ENCODE measurements around the gene TNP1.

The TNP1 gene

DNA sequence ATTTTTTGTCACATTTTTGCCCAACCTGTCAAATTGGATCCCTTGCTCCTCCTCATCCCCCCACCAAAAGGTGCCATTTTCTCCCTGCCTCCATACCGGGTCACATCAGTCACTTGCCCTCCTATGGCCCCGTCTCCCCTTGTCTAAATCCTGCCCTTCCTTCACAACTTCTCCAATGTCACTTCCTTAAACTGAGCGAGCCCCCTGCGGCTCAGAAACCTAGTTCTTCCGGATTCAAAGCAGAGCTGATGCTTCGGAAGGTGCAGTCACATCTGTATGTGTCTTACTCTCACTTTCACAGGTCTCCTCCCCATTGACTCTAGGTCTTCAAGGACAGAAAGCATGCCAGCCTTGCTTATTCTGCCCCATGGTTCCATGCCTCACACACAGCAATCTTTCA is 22.1 kb downstream of the TNP1 start:
- no peak for DNase-seq

- DNase-seq: no peak
Measured at GRCh38 chr2:216833061-216833460, 26.8 kb downstream of the TNP1 start.

- no peak for DNase-seq
Measured at GRCh38 chr2:216830346-216830745, 29.5 kb downstream of the TNP1 start.

GRCh38 chr2:216829533-216829932 is 30.3 kb downstream of the TNP1 start:
- DNase-seq: no peak

- DNase-seq: no peak
Measured at GRCh38 chr2:216827073-216827720, 32.7 kb downstream of the TNP1 start.

GRCh38 chr2:216822470-216822869 is 37.4 kb downstream of the TNP1 start:
- no peak for DNase-seq

GRCh38 chr2:216820709-216821108 is 39.2 kb downstream of the TNP1 start:
- no peak for DNase-seq

- DNase-seq: no peak
Measured at GRCh38 chr2:216819766-216820165, 40.1 kb downstream of the TNP1 start.

DNA sequence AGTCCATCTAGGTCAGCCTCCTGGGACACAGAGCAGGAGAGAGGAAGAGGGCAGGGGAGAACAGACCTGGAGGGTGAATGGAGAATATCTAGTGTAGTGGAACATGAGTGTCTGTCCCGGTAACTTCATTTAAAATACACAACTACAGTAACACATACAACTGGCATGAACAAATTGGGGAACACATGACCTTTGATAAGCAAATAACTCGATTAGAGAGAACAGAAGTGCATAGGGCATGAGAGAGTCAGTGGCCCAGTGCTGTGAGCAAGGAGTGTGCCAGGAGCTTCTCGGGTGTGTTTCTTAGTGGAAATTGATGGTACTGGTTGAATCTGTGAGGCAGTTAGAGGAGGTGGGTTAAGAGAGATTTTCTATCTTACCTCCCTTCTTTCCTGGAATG is 40.8 kb downstream of the TNP1 start:
- DNase-seq: no peak

DNA sequence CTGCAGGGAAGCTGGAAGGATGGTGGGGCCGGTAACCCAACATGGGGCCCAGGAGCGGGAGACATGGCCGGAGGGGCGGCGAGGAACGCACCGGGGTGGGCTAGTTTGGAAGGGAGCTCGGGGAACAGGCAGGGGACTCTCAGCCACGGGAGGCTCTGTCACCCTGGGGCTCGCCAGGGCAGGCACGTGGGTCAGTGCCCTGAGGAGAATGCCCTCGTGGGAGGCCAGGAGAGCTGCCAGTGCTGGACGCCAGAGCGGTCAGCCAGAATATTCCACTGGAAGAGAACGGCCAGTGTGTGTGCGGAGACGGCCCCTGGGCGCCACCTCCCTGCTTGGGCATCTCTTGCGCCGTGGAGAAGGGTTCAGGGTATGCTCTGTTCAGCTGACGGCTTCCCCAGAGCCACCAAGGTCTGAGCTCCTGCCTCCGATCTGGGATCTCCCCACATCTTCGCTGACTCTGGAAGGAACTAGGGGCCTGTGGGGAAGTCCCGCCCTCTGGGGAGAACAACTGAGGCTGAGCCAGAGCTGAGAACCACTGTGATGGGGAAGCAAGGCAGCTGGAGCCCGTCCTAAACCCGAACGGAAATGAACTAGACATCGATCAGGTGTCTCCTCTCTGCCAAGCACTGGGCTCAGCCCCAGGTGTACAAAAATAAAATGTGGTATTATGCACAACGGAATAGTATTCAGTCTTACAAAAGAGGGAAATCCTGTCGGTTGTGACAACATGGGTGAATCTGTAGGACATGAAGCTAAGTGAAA is 49.3 kb downstream of the TNP1 start:
- DNase-seq: no peak
